NCI-H1105 (cell line): ENCODE data around the gene OR2A14.
"Not testable (repeated sequence)": the region's sequence is repeated elsewhere in the genome, so short reads cannot be mapped to it uniquely, and the experiment has no call there.

Source experiments
- DNase-seq: peaks from one replicate; lab custom pipeline; 2025; lab: John Stamatoyannopoulos, UW

The OR2A14 gene

GRCh38 chr7:144122876-144123275, at the start of gene OR2A14:
TSS of gene OR2A14 (plus strand) at chr7:144123176. CDS start at chr7:144129113, 5,937 bp downstream.
- DNase-seq, result no peak

- DNase-seq, result no peak
Observed at GRCh38 chr7:144074374-144074773, 48.6 kb upstream of the OR2A14 start.

- no peak for DNase-seq
Observed at GRCh38 chr7:144085978-144086377, 37.0 kb upstream of the OR2A14 start, which contains the start of gene OR2A12. TSS of gene OR2A12 (plus strand) at chr7:144086278. CDS start at chr7:144095108, 8,830 bp downstream.

GRCh38 chr7:144086730-144087129, 36.2 kb upstream of the OR2A14 start:
- DNase-seq, result no peak

GRCh38 chr7:144087230-144087629, 35.7 kb upstream of the OR2A14 start:
- no peak for DNase-seq

- DNase-seq, result no peak
Observed at GRCh38 chr7:144090667-144091066, 32.3 kb upstream of the OR2A14 start.

- no peak for DNase-seq
Observed at GRCh38 chr7:144098776-144099175, 24.2 kb upstream of the OR2A14 start.

- DNase-seq, result no peak
Observed at GRCh38 chr7:144100607-144101006, 22.4 kb upstream of the OR2A14 start.

GRCh38 chr7:144102041-144102440, 20.9 kb upstream of the OR2A14 start:
- no peak for DNase-seq

GRCh38 chr7:144105211-144105610, 17.8 kb upstream of the OR2A14 start:
- DNase-seq, result no peak

GRCh38 chr7:144109283-144109682, 13.7 kb upstream of the OR2A14 start, which contains the start of gene OR2A2:
TSS of gene OR2A2 (plus strand) at chr7:144109583. CDS start at chr7:144109583, 0 bp downstream.
- DNase-seq, result no peak

- DNase-seq, result no peak
Observed at GRCh38 chr7:144110272-144110671, 12.7 kb upstream of the OR2A14 start.

GRCh38 chr7:144113651-144114050, 9.3 kb upstream of the OR2A14 start:
- DNase-seq, result no peak

GRCh38 chr7:144118341-144118740, 4.6 kb upstream of the OR2A14 start:
- no peak for DNase-seq

- DNase-seq, result peak; percentile 87
Observed at GRCh38 chr7:144127714-144128334, 4.8 kb downstream of the OR2A14 start.

GRCh38 chr7:144129601-144130000, 6.6 kb downstream of the OR2A14 start:
- not testable (repeated sequence) for DNase-seq

GRCh38 chr7:144130730-144131129, 7.8 kb downstream of the OR2A14 start:
- DNase-seq, result no peak

- no peak for DNase-seq
Observed at GRCh38 chr7:144132262-144132661, 9.3 kb downstream of the OR2A14 start.

GRCh38 chr7:144133307-144133706, 10.3 kb downstream of the OR2A14 start:
- DNase-seq, result no peak

GRCh38 chr7:144134116-144134515, 11.1 kb downstream of the OR2A14 start:
- DNase-seq, result no peak

- DNase-seq, result no peak
Observed at GRCh38 chr7:144137501-144137900, 14.5 kb downstream of the OR2A14 start.

- DNase-seq, result no peak
Observed at GRCh38 chr7:144142187-144142586, 19.2 kb downstream of the OR2A14 start.

GRCh38 chr7:144144426-144144825, 21.4 kb downstream of the OR2A14 start:
- no peak for DNase-seq

- no peak for DNase-seq
Observed at GRCh38 chr7:144148224-144148827, 25.4 kb downstream of the OR2A14 start.
